HepG2 (cell line): ENCODE results near the gene BSN. TPM values are rescaled to one million over a fixed set of nuclear protein-coding genes. Genes with fewer than 3 reads are reported as not detected.

Experiments used
- ATAC-seq: fragments of 200-7000 bp; cut with Tn5 transposase; 3 replicates; pipeline ENCODE4 v1.9.1; 2020; ENCODE audit warnings: mild to moderate bottlenecking, moderate library complexity
- BruUV-seq: library from RNA; stranded (reverse); fragments of 400-500 nt; replicated peaks from 2 replicates; lab custom pipeline; 2021; lab: Mats Ljungman, UMichigan
- CTCF ChIA-PET: fragments of 300-600 bp; formaldehyde crosslinking; extraction: SDS; loops from one replicate; lab custom pipeline; 2021; ENCODE audit warnings: low total read pairs, inconsistent platforms, low intra/inter-chr PET ratio; lab: Yijun Ruan, JAX
- POLR2A ChIA-PET: fragments of 350-600 bp; sonication (Branson Sonifier 250); formaldehyde crosslinking; loops from one replicate; lab custom pipeline; 2020; ENCODE audit warnings: antibody characterized with exemption, inconsistent platforms; lab: Yijun Ruan, JAX
- DNase-seq: peaks from one replicate; pipeline ENCODE4 v3.0.0-alpha.2; 2015; ENCODE audit warnings: low spot score
- FAIRE-seq: peaks from 3 replicates; lab custom pipeline; 2011; peaks lifted over from hg19 to GRCh38; lab: Jason Lieb, UNC
- H2AFZ ChIP-seq: one replicate; pipeline ENCODE4 v1.6.1; 2011; ENCODE audit warnings: low read length, inconsistent platforms
- H3K27ac ChIP-seq: fragments of 300-600 bp; 3 replicates; pipeline ENCODE4 v1.8.0; 2011; ENCODE audit warnings: mixed run types, mild to moderate bottlenecking, mixed read lengths, low read length, inconsistent platforms; ENCODE audit not compliant: insufficient read depth; ENCODE audit errors: extremely low read length
- H3K27me3 ChIP-seq, 2 experiments: fragments of 200-600 bp in 1 of 2; 2 replicates in 1 of 2; 3 replicates in 1 of 2; pipeline versions ENCODE4 v1.6.0 to v1.8.0; 2011; ENCODE audit warnings: low read length in 2 of 2, mild to moderate bottlenecking in 2 of 2, moderate library complexity in 2 of 2, inconsistent platforms in 1 of 2; ENCODE audit not compliant: insufficient read depth in 2 of 2, control insufficient read depth in 1 of 2
- H3K36me3 ChIP-seq, 2 experiments: fragments of 200-600 bp in 1 of 2; replicated peaks in 1 of 2; 2 replicates in 1 of 2; 3 replicates in 1 of 2; pipeline versions ENCODE4 v1.5.1 to v1.8.0; 2011; ENCODE audit warnings: low read length in 2 of 2, inconsistent platforms in 1 of 2; ENCODE audit not compliant: insufficient read depth in 2 of 2, control insufficient read depth in 1 of 2
- H3K4me1 ChIP-seq: 2 replicates; pipeline ENCODE4 v1.5.1; 2012; ENCODE audit warnings: low read length, inconsistent platforms; ENCODE audit not compliant: insufficient read depth
- H3K4me2 ChIP-seq: 2 replicates; pipeline ENCODE4 v1.6.0; 2011; ENCODE audit warnings: low read depth, low read length, inconsistent platforms
- H3K4me3 ChIP-seq, 3 experiments: fragments of 200-600 bp in 1 of 3; sonication (generic), shearing (Covaris generic) in 1 of 3; replicated peaks in 1 of 3; 2 replicates each; pipeline ENCODE4 v1.5.1; 2011 to 2016; ENCODE audit warnings: low read length in 3 of 3, inconsistent platforms in 2 of 3, low read depth in 2 of 3, mild to moderate bottlenecking in 2 of 3, control low read depth in 1 of 3, mixed read lengths in 1 of 3; ENCODE audit not compliant: insufficient read depth in 1 of 3
- H3K79me2 ChIP-seq: one replicate; pipeline ENCODE4 v1.6.1; 2011; ENCODE audit warnings: low read length, inconsistent platforms; ENCODE audit not compliant: insufficient read depth
- H3K9ac ChIP-seq: 2 replicates; pipeline ENCODE4 v1.6.0; 2011; ENCODE audit warnings: mild to moderate bottlenecking, low read depth, low read length, inconsistent platforms; ENCODE audit not compliant: insufficient read depth
- H3K9me3 ChIP-seq: 2 replicates; pipeline ENCODE4 v1.5.1; 2012; ENCODE audit warnings: mild to moderate bottlenecking, low read length
- H4K20me1 ChIP-seq: 2 replicates; pipeline ENCODE4 v1.6.0; 2011; ENCODE audit warnings: inconsistent platforms, mild to moderate bottlenecking, low read length, moderate library complexity; ENCODE audit not compliant: insufficient read depth
- CBFB ChIP-seq: sonication (generic); formaldehyde crosslinking; IDR thresholded peaks from 2 replicates; pipeline ENCODE4 v1.4.0; 2020; ENCODE audit warnings: missing genetic modification reagents
- FOSL1 ChIP-seq: sonication (generic); formaldehyde crosslinking; IDR thresholded peaks from 2 replicates; pipeline ENCODE4 v1.9.0; 2021; ENCODE audit warnings: missing genetic modification reagents, borderline replicate concordance
- GATAD2A ChIP-seq: IDR thresholded peaks from 2 replicates; pipeline ENCODE4 v1.6.1; 2016
- KLF9 ChIP-seq: IDR thresholded peaks from 2 replicates; pipeline ENCODE4 v1.6.1; 2016; ENCODE audit warnings: low read depth
- MED1 ChIP-seq: sonication (generic); formaldehyde crosslinking; IDR thresholded peaks from 2 replicates; pipeline ENCODE4 v1.4.0; 2020; ENCODE audit warnings: missing genetic modification reagents
- NBN ChIP-seq: fragments of 450-650 bp; conservative IDR thresholded peaks from 2 replicates; pipeline ENCODE4 v1.6.1; 2017
- PAX8 ChIP-seq: sonication (generic); formaldehyde crosslinking; IDR thresholded peaks from 2 replicates; pipeline ENCODE4 v1.8.0; 2022; ENCODE audit warnings: mild to moderate bottlenecking, missing genetic modification reagents, borderline replicate concordance
- SIX1 ChIP-seq: sonication (generic); formaldehyde crosslinking; IDR thresholded peaks from 2 replicates; pipeline ENCODE4 v1.4.0; 2020; ENCODE audit warnings: missing genetic modification reagents, borderline replicate concordance
- SP1 ChIP-seq, 2 experiments: fragments of 450-650 bp in 1 of 2; sonication (generic) in 1 of 2; formaldehyde crosslinking in 1 of 2; IDR thresholded peaks; 2 replicates each; pipeline versions ENCODE4 v1.4.0 to v1.6.1; 2016 to 2020; ENCODE audit warnings: missing genetic modification reagents in 1 of 2
- TCF7L2 ChIP-seq: IDR thresholded peaks from 2 replicates; pipeline ENCODE4 v1.6.1; 2011; ENCODE audit warnings: mild to moderate bottlenecking, low read depth, low read length, moderate library complexity
- YY1 ChIP-seq: IDR thresholded peaks from 2 replicates; pipeline ENCODE4 v1.6.1; 2011; ENCODE audit warnings: low read length, low read depth, moderate library complexity, mild to moderate bottlenecking; ENCODE audit not compliant: insufficient read depth, insufficient replicate concordance
- ZNF234 ChIP-seq: sonication (generic); formaldehyde crosslinking; conservative IDR thresholded peaks from 2 replicates; pipeline ENCODE4 v1.5.1; 2020; ENCODE audit warnings: mild to moderate bottlenecking, missing genetic modification reagents
- ZNF326 ChIP-seq: sonication (generic); formaldehyde crosslinking; IDR thresholded peaks from 2 replicates; pipeline ENCODE4 v1.4.0; 2020; ENCODE audit warnings: missing genetic modification reagents, borderline replicate concordance
- ZNF747 ChIP-seq: sonication (generic); formaldehyde crosslinking; IDR thresholded peaks from 2 replicates; pipeline ENCODE4 v1.8.1; 2023; ENCODE audit warnings: missing genetic modification reagents, mild to moderate bottlenecking, borderline replicate concordance
- ZNF773 ChIP-seq: sonication (generic); formaldehyde crosslinking; IDR thresholded peaks from 2 replicates; pipeline ENCODE4 v1.4.0; 2020; ENCODE audit warnings: missing genetic modification reagents, borderline replicate concordance
- ZNF891 ChIP-seq: sonication (generic); formaldehyde crosslinking; IDR thresholded peaks from 2 replicates; pipeline ENCODE4 v1.5.0; 2020; ENCODE audit warnings: mild to moderate bottlenecking, missing genetic modification reagents
- WGBS: methylation state at CpG from one replicate; pipeline ENCODE4 v1.1.6; 2017; ENCODE audit warnings: low lambda C conversion rate; 5-methylcytosine and 5-hydroxymethylcytosine counted together
- in situ Hi-C: cut with HindIII; loops from 2 replicates; pipeline ENCODE4 v1.10.0; 2017; ENCODE audit warnings: low pct_unique_long_range_greater_than_20kb; ENCODE audit not compliant: extremely low pct_ligation_motif_present
- intact Hi-C: fragments of 100-400 bp; cut with micrococcal nuclease; formaldehyde crosslinking; loops from one replicate; pipeline ENCODE4 v1.10.0; 2022; ENCODE audit not compliant: unreplicated experiment
- polyA plus RNA-seq, 8 experiments: library from polyadenylated mRNA; depleted of rRNA in 3 of 8; stranded (reverse) in 7 of 8; unstranded in 1 of 8; fragments of >200 nt; fragmentation: Illumina TruSeq in 4 of 8; extraction: Trizol in 4 of 8; gene quantifications; 2 replicates each; pipeline versions ENCODE4 v1.2.1 to v1.2.3, GENCODE V29; 2011 to 2016; ENCODE audit warnings: low read depth in 4 of 8, missing spikeins in 1 of 8, mixed read lengths in 1 of 8; ENCODE audit not compliant: insufficient read depth in 1 of 8
- total RNA-seq, 5 experiments: library from RNA; depleted of rRNA; stranded (reverse); fragments of >200 nt; fragmentation: Illumina TruSeq; extraction: Trizol; gene quantifications; 2 replicates each; pipeline ENCODE4 v1.2.3, GENCODE V29; 2016; ENCODE audit warnings: low read depth in 1 of 5
- TF ChIP-seq, protein P1 (sequence below): sonication (generic); formaldehyde crosslinking; IDR thresholded peaks from 2 replicates; pipeline ENCODE4 v1.5.1; 2020; ENCODE audit warnings: mild to moderate bottlenecking, missing genetic modification reagents
- TF ChIP-seq, protein P2 (sequence below): fragments of 450-650 bp; IDR thresholded peaks from 2 replicates; pipeline ENCODE4 v1.6.1; 2017
- TF ChIP-seq, protein P3 (sequence below): sonication (generic); formaldehyde crosslinking; IDR thresholded peaks from 2 replicates; pipeline ENCODE4 v1.8.0; 2023; ENCODE audit warnings: mild to moderate bottlenecking, missing genetic modification reagents

Gene BSN
- total and polyA plus RNA-seq, 2 of the 13 experiments (the other 11 are each of a cell fraction or from before 2014, with no cell fraction given) = 0.42 to 0.86 TPM

DNA sequence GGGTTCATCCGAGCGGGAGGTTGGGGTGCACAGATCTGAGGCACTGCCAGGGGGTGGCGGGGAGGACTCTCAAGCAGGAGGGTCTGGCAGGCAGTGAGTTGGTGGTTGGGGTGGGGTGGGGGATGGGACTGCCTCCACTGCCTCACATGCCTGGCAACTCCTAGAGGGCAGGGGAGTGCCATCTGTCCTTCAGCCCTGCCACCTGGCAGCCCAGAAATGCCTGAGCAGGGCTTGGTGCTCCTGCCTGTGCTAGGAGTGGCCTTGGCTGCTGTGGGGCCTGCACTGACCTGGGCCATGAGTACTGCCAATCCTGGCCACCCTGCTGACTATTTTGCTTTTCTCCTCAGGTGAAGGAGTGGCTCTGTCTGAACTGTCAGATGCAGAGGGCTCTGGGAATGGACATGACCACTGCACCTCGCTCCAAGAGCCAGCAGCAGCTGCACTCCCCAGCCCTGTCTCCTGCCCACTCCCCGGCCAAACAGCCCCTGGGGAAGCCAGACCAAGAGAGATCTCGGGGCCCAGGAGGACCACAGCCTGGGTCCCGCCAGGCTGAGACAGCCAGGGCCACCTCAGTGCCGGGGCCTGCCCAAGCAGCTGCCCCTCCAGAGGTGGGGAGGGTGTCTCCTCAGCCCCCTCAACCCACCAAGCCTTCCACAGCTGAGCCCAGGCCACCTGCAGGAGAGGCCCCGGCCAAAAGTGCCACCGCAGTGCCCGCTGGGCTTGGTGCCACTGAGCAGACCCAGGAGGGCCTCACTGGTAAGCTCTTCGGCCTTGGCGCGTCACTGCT, 87.8 kb downstream of the BSN start:
- Histone ChIP-seq H3K36me3 (no peaks in the 10 kb centered on the region; a peak in 2 of 5 replicates), H3K79me2 (no peaks in the 10 kb centered on the region), H3K4me3 (no peak overlapping the region), H3K27ac (no peak overlapping the region), H3K27me3 (no peaks in the 10 kb centered on the region), H3K4me1 (peaks cover under 1% of the 10 kb centered on the region; the same call in 1 of the 2 replicates), H3K9me3 (no peaks in the 10 kb centered on the region), H3K4me2 (no peak overlapping the region), H2AFZ (no peak overlapping the region), H3K9ac (no peak overlapping the region), H4K20me1 (no peaks in the 10 kb centered on the region)
- ATAC-seq (no peak), DNase-seq (no peak), FAIRE-seq (no peak)
- ChIA-PET CTCF (no interaction called here), POLR2A (no interaction called here)
- no TSS peak for BruUV-seq
- in situ Hi-C loops = no loop called here
- intact Hi-C loops = no loop called here
- TF ChIP-seq NBN (no peak), CBFB (CRISPR knock-in tag) (no peak), SP1 (IDR thresholded peaks at IDR 0.05) (no peak), SP1 (CRISPR knock-in tag; IDR thresholded peaks at IDR 0.05) (no peak), ZNF326 (CRISPR knock-in tag) (no peak), GATAD2A (CRISPR knock-in tag) (no peak), FOSL1 (CRISPR knock-in tag) (no peak), MED1 (CRISPR knock-in tag) (no peak), PAX8 (no peak), SIX1 (no peak), ZNF773 (CRISPR knock-in tag) (no peak), KLF9 (CRISPR knock-in tag) (no peak), YY1 (no peak), ZNF891 (no peak), ZNF234 (CRISPR knock-in tag) (no peak), ZNF747 (CRISPR knock-in tag) (no peak), TCF7L2 (no peak)
- TF ChIP-seq, protein P1, sequence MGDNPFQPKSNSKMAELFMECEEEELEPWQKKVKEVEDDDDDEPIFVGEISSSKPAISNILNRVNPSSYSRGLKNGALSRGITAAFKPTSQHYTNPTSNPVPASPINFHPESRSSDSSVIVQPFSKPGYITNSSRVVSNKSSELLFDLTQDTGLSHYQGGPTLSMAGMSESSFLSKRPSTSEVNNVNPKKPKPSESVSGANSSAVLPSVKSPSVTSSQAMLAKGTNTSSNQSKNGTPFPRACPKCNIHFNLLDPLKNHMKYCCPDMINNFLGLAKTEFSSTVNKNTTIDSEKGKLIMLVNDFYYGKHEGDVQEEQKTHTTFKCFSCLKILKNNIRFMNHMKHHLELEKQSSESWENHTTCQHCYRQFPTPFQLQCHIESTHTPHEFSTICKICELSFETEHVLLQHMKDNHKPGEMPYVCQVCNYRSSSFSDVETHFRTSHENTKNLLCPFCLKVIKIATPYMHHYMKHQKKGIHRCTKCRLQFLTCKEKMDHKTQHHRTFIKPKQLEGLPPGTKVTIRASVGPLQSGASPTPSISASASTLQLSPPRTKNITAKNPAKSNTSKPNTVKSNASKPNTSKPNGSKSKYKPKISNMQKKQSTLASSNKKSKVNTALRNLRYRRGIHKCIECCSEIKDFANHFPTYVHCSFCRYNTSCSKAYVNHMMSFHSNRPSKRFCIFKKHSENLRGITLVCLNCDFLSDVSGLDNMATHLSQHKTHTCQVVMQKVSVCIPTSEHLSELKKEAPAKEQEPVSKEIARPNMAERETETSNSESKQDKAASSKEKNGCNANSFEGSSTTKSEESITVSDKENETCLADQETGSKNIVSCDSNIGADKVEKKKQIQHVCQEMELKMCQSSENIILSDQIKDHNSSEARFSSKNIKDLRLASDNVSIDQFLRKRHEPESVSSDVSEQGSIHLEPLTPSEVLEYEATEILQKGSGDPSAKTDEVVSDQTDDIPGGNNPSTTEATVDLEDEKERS (CRISPR knock-in tag) = no peak
- TF ChIP-seq, protein P2, sequence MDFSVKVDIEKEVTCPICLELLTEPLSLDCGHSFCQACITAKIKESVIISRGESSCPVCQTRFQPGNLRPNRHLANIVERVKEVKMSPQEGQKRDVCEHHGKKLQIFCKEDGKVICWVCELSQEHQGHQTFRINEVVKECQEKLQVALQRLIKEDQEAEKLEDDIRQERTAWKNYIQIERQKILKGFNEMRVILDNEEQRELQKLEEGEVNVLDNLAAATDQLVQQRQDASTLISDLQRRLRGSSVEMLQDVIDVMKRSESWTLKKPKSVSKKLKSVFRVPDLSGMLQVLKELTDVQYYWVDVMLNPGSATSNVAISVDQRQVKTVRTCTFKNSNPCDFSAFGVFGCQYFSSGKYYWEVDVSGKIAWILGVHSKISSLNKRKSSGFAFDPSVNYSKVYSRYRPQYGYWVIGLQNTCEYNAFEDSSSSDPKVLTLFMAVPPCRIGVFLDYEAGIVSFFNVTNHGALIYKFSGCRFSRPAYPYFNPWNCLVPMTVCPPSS = no peak
- TF ChIP-seq, protein P3, sequence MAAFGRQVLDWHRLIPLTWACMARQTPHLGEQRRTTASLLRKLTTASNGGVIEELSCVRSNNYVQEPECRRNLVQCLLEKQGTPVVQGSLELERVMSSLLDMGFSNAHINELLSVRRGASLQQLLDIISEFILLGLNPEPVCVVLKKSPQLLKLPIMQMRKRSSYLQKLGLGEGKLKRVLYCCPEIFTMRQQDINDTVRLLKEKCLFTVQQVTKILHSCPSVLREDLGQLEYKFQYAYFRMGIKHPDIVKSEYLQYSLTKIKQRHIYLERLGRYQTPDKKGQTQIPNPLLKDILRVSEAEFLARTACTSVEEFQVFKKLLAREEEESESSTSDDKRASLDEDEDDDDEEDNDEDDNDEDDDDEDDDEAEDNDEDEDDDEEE (CRISPR knock-in tag) = no peak
- 94% methylated on average over 8 of the region's 14 CpGs for WGBS
